OCI-LY1 (cell line): ENCODE measurements around the gene XPO5.

Experiments used
- EZH2 ChIP-seq: fragments of 200-600 bp; sonication (generic), shearing (Covaris generic); IDR thresholded peaks from 2 replicates; pipeline ENCODE4 v1.8.0; 2017; ENCODE audit warnings: borderline replicate concordance, mixed run types, mild to moderate bottlenecking, antibody characterized with exemption, low read length, moderate library complexity, mixed read lengths
- TF ChIP-seq, protein P1 (sequence below): fragments of 200-600 bp; sonication (generic), shearing (Covaris generic); IDR thresholded peaks from 2 replicates; pipeline ENCODE4 v1.5.1; 2017; ENCODE audit warnings: mild to moderate bottlenecking, antibody characterized with exemption, low read length, moderate library complexity, mixed read lengths

GRCh38 chr6:43511824-43512415, 63.9 kb downstream of the XPO5 start:
- TF ChIP-seq, protein P1, sequence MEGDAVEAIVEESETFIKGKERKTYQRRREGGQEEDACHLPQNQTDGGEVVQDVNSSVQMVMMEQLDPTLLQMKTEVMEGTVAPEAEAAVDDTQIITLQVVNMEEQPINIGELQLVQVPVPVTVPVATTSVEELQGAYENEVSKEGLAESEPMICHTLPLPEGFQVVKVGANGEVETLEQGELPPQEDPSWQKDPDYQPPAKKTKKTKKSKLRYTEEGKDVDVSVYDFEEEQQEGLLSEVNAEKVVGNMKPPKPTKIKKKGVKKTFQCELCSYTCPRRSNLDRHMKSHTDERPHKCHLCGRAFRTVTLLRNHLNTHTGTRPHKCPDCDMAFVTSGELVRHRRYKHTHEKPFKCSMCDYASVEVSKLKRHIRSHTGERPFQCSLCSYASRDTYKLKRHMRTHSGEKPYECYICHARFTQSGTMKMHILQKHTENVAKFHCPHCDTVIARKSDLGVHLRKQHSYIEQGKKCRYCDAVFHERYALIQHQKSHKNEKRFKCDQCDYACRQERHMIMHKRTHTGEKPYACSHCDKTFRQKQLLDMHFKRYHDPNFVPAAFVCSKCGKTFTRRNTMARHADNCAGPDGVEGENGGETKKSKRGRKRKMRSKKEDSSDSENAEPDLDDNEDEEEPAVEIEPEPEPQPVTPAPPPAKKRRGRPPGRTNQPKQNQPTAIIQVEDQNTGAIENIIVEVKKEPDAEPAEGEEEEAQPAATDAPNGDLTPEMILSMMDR, result no peak
- TF ChIP-seq EZH2, result no peak
